GM21360 (cell line): ENCODE data around the gene REEP1.
"Not testable (repeated sequence)": the region's sequence is repeated elsewhere in the genome, so short reads cannot be mapped to it uniquely, and the experiment has no call there.

Experiments
- ATAC-seq: cut with Tn5 transposase; IDR thresholded peaks from one replicate; pipeline ENCODE4 v1.9.1; 2021; ENCODE audit warnings: mild to moderate bottlenecking, moderate library complexity; ENCODE audit not compliant: unreplicated experiment

The REEP1 gene

DNA sequence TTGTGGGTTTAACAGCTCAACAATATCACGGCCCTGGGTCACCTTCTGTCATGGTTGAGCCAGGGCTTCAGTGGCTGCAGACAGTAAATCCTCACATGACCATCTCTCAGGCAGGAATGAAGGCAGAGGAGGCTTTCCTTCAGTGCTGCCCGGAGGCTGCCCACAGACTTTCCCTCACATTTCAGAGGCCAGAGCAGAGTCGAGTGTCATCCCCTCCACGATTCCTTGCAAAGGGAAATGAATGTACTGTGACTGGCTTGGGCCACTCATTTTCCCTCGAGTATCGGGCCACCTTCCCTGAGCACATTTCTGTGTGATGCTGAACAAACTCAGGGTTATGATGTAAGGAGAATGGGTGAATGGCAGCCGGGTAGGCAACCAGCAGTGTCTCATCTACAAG lies 10.0 kb upstream of the REEP1 start:
- ATAC-seq, result no peak

DNA sequence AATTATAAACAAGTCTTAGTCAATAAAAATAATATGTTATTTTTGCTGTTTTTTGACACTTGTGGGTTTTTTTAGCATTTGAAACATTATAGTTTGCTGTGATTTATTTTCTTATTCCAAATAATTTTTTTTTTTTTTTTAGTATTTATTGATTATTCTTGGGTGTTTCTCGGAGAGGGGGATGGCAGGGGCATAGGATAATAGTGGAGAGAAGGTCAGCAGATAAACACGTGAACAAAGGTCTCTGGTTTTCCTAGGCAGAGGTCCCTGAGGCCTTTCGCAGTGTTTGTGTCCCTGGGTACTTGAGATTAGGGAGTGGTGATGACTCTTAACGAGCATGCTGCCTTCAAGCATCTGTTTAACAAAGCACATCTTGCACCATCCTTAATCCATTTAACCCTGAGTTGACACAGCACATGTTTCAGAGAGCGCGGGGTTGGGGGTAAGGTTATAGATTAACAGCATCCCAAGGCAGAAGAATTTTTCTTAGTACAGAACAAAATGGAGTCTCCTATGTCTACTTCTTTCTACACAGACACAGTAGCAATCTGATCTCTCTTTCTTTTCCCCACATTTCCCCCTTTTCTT lies 8.5 kb upstream of the REEP1 start:
- ATAC-seq, result not testable (repeated sequence)

- no peak for ATAC-seq
Measured at GRCh38 chr2:86344404-86344803, 7.0 kb upstream of the REEP1 start.

- no peak for ATAC-seq
Measured at GRCh38 chr2:86342488-86342887, 5.1 kb upstream of the REEP1 start.

GRCh38 chr2:86341470-86341869 lies 4.0 kb upstream of the REEP1 start:
- no peak for ATAC-seq

DNA sequence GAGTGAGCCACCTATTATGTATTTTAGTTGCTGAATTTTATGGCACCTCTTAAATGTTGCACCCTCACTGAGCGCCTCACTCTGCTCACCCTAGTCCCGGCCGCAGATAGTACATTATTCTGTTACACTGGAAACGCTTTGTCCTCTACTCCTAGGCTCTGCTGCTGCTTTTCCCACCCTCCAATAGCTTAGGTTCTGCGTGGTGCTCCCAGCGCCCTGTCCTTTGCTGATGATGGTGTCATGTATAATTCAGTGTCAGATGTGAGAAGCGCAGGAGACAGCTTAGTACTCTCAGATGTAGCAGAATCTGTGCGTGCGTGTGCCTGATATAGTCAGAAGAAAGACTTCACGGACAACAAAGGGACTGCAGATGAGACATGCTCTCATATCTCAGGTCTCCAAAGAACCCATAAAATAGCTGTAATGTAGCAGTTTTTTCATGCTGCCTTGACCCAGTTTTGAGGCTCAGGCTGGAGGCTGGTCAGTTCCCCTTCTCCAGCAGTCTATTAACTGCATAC lies 1.4 kb upstream of the REEP1 start:
- ATAC-seq, result no peak

DNA sequence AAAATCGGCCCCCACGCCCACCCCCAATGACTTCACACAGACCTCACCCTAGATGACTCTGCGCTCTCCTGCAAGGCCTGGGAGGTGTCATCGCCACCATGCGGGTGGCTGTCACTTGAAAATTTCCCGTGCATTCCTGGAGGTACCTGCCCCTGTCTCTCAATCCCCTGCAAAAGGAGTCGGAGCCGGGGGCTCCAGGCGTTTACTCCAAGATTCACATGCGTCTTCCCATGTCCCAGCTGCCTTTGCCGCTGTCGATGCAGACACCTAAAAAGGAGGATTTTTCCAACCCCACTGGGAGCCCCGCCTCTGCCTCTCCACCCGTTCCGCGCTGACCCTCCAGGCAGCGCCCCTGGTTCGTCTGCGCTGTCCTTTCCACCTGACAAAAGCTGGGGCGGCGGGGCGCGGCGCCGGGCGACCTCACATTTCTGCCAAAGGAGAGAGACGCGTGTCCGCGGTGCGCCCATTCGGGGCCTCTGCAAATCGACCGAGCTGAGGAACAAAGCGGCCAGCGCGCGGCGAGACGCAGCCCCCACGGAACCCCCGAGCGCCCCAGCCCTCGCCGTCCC lies 667 bp downstream of the REEP1 start:
- no peak for ATAC-seq

GRCh38 chr2:86335865-86336674 lies 1.4 kb downstream of the REEP1 start:
- ATAC-seq, result no peak

- ATAC-seq, result no peak
Measured at GRCh38 chr2:86333378-86333777, 4.0 kb downstream of the REEP1 start.

DNA sequence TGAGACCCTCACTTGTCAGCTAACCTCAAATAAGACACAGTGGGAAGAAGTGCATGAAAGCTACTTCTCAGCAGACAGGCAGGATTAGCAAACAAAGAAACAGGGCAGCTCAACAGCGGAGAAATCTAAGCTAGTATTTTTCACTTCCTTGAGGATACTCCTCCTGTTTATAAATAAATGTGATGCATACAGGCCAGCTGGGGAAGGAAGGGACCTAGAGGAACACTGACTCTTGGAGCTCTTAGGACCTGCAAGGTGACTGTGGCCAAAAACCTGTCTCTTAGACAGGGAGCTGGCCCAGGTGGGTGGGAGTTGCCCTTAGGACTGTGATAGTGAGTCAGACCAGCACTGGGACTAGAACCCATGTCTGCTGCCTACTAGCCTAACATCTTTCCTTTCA lies 4.8 kb downstream of the REEP1 start:
- no peak for ATAC-seq

DNA sequence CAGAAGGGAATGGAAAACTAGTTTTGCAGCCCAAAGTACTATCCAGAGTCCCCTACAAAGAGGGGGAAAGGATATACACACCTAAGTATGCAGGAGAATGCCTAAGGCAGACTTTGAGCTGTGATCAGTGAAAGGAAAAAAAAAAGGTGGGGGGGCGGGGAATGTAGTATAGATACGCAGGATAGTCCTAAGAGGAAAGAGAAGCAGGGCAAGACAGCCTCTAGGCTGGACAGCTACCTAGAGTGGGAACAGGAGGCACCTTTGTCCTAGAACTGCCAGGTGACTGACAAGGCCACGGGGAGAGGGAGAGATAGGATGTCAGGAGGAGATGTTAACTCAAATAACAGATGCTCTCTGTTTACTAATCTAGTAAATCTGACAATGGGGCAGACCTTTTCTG lies 6.0 kb downstream of the REEP1 start:
- ATAC-seq, result no peak

- ATAC-seq, result no peak
Measured at GRCh38 chr2:86330001-86330400, 7.4 kb downstream of the REEP1 start.

DNA sequence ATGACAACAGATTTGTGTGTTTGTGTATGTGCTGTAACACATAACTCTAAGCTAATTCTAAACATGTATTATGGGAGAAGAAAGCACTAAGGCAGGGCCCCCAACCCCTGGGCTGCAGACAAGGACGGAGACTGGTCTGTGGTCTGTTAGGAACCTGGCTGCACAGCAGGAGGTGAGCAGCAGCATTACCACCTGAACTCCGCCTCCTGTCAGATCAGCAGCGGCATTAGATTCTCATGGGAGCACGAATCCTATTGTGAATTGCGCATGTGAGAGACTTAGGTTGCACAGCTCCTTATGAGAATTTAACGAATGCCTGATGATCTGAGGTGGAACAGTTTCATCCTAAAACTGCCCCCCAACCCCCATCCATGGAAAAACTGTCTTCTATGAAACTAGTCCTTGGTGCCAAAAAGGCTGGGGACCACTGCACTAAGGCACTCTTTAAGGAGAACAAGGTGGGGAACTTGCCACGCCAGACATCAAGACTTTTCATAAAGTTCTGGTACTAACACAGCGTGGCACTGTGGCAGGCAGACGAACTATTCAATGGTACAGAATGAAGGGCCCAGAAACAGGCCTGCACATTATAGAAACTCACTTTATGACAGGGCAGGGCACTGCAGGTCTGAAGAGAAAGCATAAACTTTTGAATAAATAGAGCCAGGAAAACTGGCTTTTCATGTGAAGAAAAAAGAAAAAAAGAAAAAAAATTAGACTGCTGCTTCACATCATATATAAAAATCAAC lies 14.0 kb downstream of the REEP1 start:
- ATAC-seq, result no peak

- no peak for ATAC-seq
Measured at GRCh38 chr2:86319700-86320580, 17.5 kb downstream of the REEP1 start.

- no peak for ATAC-seq
Measured at GRCh38 chr2:86315084-86315483, 22.3 kb downstream of the REEP1 start.

- no peak for ATAC-seq
Measured at GRCh38 chr2:86314125-86314524, 23.3 kb downstream of the REEP1 start.

GRCh38 chr2:86313341-86313740 lies 24.1 kb downstream of the REEP1 start:
- no peak for ATAC-seq

- no peak for ATAC-seq
Measured at GRCh38 chr2:86311879-86312278, 25.5 kb downstream of the REEP1 start.

DNA sequence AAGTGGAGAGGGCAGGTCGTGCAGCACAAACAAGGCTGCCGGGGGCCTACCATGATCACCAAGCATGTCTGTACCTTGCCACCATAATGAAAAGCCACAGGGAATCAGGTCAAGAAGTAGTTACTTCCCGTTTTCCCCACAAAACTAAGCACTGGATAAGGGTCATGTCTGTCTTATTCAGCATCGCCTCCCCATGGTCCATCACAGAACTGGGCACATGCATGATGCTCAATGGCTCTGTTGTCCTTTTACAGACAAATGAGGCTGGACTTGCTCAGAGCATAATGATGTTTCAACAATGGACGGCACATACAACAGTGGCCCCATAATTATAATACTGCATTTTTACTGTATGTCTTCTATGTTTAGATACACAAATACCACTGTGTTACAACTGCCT lies 27.5 kb downstream of the REEP1 start:
- no peak for ATAC-seq

DNA sequence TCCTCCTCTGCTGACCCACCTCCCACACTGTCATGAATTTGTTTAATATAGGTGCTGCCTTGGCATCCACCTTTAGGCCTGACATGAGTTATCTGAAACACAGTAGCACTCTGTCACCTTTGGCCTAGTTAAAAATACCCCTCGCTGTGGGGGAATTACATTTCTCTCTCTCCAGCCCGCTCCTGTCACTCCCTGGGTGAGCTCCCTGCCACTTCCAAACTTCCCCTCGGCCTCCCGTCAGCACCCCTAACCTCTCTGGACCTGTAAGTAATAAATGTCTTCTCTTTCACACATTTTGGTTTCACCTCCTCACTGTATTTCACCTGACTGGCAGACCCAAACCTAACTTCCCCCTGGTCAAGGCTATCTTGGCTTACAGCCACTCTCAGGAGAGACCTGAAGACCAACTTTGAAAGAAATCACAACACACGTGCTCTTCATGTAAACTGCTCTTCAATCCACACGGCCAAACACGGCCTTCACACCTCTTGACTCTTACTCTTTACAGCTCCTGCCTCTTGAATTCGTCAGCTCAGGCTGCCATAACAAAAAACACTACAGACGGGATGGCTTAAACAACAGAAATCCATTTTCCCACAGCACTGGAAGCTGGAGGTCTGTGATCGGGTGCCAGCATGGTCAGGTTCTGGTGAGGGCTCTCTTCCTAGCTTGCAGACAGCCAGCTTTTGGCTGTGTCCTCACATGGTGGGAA lies 28.3 kb downstream of the REEP1 start:
- no peak for ATAC-seq
